Inferior parietal cortex (tissue), 1 donor: ENCODE measurements around the gene F11.
A peak's percentile ranks its signal among the peaks of the same experiment; 100 is the strongest.
"Not testable (repeated sequence)": the region's sequence is repeated elsewhere in the genome, so short reads cannot be mapped to it uniquely, and the experiment has no call there.

ENCODE experiments used
- DNase-seq: peaks from one replicate; pipeline ENCODE4 v3.0.0-alpha.2; 2016; ENCODE audit errors: extremely low spot score

F11 gene

DNA sequence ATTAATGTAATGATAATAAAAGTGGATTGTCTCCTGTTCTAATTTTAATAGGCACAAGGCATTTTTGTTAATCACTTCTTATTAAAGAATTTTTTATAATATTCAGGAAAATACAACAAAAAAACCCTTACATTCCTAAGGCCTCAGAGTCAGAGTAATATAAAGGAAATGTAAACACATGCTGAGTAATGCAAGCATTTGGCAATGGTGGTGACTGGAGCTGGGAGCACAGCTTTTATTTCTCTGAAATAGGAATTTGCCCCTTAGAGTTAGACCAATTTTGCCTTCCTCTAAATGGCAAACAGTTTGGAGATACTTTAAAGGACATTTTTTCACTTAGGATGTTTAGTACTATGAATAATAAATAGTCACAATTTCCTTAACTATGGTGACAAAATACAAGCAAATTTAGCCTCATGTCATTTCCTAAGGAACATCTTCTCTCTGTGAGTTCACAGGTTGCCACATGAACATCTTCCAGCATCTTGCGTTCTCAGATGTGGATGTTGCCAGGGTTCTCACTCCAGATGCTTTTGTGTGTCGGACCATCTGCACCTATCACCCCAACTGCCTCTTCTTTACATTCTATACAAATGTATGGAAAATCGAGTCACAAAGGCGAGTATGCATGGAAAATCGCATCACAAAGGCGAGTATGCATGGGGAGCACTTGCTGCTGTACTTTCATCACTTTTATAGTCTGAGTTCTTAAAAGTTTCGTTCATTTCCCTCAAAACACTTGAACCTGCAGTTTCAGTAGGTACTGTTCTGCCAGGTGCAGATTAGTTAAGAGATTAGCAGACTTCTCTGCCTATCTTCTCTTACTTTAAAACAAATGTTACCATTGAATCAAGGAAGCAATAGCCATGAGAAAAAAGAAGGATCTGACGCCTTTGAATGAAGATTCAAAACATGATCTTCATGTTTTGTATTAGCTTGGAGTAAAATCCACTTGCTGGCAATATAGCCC, 15.9 kb upstream of the F11 start:
- no peak for DNase-seq

- DNase-seq = no peak
These were observed 15.2 kb upstream of the F11 start for GRCh38 chr4:186250760-186251159.

DNA sequence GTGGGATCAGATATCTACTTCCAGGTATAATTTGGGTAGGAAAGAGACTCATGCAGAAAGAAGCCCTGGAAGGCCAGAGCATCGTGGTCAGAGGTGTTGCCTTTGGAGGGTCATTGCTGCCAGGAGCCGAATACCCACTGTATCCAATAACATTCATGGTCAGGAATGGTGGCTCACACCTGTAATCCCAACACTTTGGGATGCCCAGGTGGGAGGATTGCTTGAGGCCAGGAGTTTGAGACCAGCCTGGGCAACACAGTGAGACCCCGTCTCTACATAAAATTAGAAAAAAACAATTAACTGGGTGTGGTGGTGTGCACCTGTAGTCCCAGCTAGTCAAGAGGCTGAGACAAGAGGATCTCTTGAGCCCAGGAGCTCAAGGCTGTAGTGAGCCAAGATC, 10.9 kb upstream of the F11 start:
- no peak for DNase-seq

GRCh38 chr4:186258216-186258811, 7.7 kb upstream of the F11 start:
- no peak for DNase-seq

DNA sequence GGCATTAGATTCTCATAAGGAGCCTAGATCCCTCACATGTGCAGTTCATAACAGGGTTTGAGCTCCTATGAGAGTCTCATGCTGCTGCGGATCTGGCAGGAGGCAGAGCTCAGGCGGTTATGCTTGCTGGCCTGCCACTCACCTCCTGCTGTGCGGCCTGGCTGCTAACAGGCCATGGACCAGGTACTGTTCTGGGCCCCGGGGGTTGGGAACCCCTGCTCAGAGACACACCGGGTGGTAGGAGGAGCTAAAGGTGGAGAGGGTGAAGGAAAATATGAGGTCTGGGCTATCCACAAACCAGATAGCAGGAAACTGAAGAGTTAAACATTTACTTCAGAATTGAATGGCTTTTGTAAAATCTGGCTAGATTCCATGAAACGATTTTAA, 5.9 kb upstream of the F11 start:
- DNase-seq = no peak

DNA sequence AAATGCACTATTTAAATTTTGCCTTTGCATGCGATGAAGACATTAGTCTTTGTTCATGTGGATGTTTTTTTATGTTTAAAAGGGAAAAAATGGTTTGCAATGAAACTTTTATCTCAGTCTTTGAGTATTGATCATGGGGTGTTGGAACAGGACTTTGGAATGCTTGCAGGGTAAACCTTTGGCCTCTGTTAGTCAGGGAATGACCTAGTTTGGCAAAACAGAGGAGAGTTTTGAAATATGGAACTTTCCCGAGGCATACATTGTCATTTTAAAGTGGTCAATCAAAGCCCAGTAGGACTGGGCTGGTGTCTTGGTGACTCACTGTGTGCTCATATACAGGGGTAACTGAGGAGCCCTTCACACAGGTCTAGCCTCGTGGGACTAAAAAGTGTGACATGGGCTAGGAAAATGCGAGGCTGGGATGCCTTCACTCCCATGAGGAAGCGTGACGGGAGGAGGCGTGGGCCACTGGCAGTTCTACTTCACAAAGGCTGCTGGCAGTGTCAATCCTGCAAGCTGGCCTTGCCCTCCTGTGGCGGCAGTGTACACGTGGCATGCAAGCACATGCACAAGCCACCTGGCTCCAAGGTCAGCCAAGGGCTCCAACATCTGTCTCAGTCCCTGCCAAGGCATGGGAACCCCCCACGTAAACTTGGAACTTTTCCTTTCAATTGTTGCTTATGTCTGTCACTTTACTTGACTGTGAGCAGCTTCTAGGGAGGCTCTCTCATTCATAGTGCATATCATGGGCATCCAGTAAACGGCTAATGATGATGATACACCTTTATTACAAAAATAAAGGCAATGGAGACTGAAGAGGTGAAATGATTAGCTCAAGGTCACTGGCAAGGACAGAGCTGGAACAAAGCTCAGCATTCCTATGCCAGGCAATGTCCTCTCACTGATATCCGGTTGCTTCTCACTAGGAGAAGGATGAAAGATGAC, 5.2 kb upstream of the F11 start:
- DNase-seq = no peak

DNA sequence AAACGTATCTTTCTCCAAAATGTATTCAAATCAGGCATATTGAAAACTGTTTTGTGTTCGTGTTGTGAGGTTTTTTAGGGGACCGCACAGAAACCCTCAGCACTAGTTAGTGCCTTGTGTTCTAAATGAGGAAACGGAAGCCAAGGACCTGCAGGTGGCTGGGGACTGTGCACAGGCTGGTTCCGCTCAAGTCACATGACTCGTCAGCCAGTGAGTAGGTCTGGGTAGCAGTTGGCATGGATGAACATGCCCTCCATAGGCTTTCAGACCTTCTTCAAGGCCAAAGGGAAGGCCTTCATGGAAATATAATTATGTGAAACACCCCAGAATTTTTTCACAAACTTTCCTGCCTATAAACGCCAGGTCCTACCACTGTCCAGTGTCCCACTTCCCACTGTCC, 1.3 kb upstream of the F11 start:
- DNase-seq = no peak

GRCh38 chr4:186265250-186265649, 739 bp upstream of the F11 start:
- not testable (repeated sequence) for DNase-seq

DNA sequence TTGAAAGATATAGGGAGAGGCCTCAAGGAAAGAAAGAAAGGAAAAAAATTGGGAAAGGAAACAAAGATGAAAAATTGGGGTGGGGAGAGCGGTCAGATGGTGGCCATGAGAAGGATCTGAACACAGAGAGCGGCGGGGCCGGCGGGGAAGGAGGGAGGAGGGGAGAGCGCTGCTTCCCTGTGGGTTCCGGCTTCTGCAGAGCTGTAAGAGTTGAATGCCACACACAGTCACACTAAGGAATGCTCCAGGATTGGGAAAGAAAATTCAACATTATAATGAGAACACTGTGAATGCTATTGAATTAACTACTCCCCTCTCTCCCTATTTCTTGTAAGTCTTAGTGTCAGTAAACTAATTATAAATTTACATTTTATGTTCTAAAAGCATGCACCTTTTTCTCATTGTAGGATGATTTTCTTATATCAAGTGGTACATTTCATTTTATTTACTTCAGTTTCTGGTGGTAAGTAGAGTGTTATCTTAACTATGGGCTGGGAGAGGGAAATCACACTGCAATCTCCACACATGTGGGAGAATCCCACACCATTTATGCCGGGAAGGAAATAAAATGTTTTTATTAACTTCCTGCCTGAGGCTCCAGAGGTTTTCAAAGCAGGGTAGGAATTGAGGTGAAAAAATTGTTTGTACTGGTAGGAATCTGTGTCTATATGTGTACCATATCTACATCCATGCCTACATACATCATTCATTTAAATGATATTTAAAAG, 904 bp downstream of the F11 start:
- no peak for DNase-seq

DNA sequence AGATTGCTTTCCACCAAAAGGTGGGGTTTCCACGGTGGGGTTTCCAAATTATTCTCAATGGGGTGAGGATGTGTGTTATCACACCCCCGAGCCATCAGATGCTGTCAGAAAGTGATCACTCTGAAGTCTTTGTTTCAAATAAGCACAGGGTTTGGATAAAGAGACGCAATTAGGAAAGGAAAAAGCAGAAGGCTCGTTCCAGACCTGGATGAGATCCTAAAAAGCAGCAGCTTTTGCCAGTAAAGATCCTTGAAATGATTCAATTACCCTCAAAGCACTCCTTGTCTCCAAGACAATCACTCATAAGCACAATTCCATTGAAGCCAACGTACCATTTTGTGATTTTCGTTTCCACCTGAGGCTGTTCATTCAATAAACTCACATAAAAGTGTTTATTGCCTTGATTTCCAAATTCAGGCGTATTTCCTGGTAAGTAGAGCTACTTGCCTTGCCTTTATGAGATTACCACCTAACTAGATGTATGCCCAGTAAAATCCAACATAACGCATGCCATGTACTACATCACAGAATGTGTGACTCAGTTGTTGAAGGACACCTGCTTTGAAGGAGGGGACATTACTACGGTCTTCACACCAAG, 5.2 kb downstream of the F11 start:
- DNase-seq = no peak

GRCh38 chr4:186272699-186273391, 6.9 kb downstream of the F11 start:
- no peak for DNase-seq

DNA sequence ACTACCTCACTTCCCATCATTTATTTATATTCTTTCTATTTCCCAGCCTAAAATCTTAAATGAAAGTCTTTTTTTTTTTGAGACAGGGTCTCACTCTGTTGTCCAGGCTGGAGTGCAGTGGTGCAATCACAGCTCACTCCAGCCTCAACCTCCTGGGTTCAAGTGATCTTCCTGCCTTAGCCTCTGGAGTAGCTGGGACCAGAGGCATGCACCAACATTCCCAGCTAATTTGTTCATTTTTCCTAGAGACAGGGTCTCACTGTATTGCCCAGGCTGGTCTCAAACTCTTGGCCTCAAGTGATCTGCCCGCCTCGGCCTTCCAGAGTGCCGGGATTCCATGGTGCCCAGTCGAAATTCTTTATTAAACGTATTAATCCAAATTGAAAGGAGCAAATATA, 7.4 kb downstream of the F11 start:
- not testable (repeated sequence) for DNase-seq

- no peak for DNase-seq
These were observed 17.3 kb downstream of the F11 start for GRCh38 chr4:186283311-186283710.

DNA sequence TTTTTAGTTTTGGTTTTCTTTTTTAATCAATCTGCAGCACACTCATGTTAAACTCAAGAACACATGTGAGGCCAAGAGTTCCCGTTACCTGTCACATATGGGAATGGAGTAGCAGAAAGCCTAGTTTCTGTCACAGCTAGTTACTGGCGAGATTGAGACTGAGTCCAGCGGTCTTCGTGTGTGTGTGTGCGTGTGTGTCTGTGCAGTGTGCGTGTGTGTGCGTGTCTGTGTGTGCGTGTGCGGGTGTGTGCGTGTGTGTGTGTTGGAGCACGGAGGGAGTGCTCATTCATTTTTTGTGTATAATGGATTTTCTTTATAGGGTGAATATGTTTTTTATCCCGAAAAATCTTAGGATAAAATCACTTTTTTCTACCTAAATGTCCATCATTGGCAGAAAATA, 19.2 kb downstream of the F11 start:
- DNase-seq = no peak

- DNase-seq = no peak
These were observed 20.6 kb downstream of the F11 start for GRCh38 chr4:186286581-186286980.

- DNase-seq = no peak
These were observed 25.4 kb downstream of the F11 start for GRCh38 chr4:186291256-186291890.

DNA sequence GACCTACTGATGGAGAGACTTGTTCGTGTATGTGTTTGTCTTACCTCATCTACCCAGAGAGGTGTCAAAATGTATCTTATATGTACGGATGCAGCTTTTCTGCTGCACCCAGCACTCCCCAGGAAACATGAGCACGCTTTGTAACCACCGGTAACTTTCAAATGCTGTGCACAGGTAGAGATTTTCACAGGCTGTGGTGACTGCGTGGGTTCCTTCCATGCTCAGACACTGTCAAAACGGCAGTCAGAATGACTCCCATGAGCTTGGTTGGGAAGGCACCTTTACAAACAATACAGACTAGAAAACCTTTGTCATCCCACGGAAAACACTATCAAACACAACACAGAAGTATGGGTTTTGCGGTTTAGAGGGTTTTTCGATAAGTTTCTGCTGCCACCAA, 28.2 kb downstream of the F11 start:
- DNase-seq = no peak

DNA sequence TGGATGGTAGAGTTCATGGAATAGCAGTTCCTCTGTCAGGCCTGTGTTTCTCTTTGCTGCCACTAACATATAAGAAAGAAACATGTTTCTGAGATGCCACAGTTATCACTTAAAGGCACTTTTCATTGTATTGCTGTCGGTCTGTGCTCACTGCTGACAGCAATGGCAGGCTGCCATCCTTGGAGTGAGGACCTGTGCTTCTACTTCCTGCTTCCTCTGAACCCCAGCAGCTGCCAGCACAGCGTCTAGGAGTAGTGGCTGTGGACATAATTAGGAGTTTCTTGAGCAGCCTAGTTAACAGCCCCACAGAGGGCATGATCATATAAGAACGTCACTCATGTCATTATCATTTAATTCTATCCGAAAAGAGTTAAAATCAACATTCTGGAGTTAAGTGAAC, 30.5 kb downstream of the F11 start:
- no peak for DNase-seq

GRCh38 chr4:186297013-186297645, 31.1 kb downstream of the F11 start:
- DNase-seq = peak; percentile 78
